Measurements from ENCODE around the gene DHX30. TPM values are rescaled to one million over a fixed set of nuclear protein-coding genes. Genes with fewer than 3 reads are reported as not detected.
"Not testable (repeated sequence)": the region's sequence is repeated elsewhere in the genome, so short reads cannot be mapped to it uniquely, and the experiment has no call there.

Gene DHX30
- total RNA-seq, 1 donor from 2014 or later: 25.8 TPM

DNA sequence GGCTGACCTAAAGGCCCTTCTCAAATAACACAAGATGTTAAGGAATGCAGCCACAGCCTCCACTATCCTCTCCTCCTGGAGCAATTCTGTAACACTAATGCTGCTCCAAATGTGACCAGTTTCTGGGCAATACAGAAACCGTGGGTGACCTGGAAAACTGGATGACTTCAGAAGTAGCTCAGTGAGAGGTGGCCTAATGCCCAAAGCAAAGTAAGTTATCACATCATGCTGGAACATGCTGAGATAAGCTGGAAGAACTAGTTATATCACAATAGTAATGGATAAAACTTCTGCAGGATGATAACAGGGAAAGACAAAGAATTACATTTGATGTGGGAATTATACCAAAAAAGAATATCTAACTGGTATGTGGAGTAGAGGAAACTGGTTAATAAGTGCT is 72.0 kb downstream of the DHX30 start:
- Histone ChIP-seq H3K4me3 (no peak overlapping the region), H3K27me3 (no peaks in the 10 kb centered on the region), H3K4me1 (no peaks in the 10 kb centered on the region), H3K36me3 (peaks cover 42 to 58% of the 10 kb centered on the region in 2 donors), H3K27ac (no peak overlapping the region), H3K9me3 (no peaks in the 10 kb centered on the region)
- DNase-seq (ENCODE audit: low spot score in 2 of 2): no peak
- intact Hi-C loops (cut with DNase I): no loop called here
- no peak for TF ChIP-seq CTCF (IDR thresholded peaks at IDR 0.05)

DNA sequence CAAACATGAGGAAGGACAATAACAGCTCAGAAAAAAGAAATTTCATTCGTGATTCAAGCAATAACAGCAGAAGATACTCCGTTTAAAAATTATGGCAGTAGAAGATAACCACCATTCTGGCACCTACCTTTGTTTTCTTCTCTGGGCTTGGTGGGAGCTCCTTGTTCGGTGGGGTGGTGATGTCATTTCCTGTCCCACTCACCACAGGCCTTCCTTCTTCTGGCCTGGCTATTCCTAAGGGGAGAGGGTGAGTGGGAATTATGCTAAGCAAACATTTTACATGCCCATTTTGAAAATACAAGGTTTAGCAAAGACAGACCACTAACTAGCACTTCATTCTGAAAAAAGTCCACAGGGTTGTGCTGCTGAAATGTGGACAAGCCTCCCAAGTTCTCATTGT is 74.4 kb downstream of the DHX30 start:
- Histone ChIP-seq H3K4me3 (no peak overlapping the region), H3K9me3 (no peaks in the 10 kb centered on the region), H3K27ac (peak overlapping the region; percentile 22 to 48), H3K36me3 (peaks cover 20 to 34% of the 10 kb centered on the region in 2 donors), H3K27me3 (no peaks in the 10 kb centered on the region), H3K4me1 (no peaks in the 10 kb centered on the region)
- no peak for DNase-seq (ENCODE audit: low spot score in 2 of 2)
- intact Hi-C loops (cut with DNase I): no loop called here
- no peak for TF ChIP-seq CTCF (IDR thresholded peaks at IDR 0.05)

GRCh38 chr3:47877719-47878118 is 74.8 kb downstream of the DHX30 start:
- DNase-seq (ENCODE audit: low spot score in 2 of 2): no peak
- no peak overlapping the region for H3K4me3 ChIP-seq
- H3K36me3 ChIP-seq: peaks cover 17 to 30% of the 10 kb centered on the region in 2 donors
- no peaks in the 10 kb centered on the region for H3K27me3 ChIP-seq
- intact Hi-C loops (cut with DNase I): no loop called here
- no peak for TF ChIP-seq CTCF (IDR thresholded peaks at IDR 0.05)
- H3K4me1 ChIP-seq: no peaks in the 10 kb centered on the region
- peak overlapping the region; percentile 22 to 48 for H3K27ac ChIP-seq
- H3K9me3 ChIP-seq: no peaks in the 10 kb centered on the region

GRCh38 chr3:47882338-47882737 is 79.4 kb downstream of the DHX30 start:
- no peak for DNase-seq (ENCODE audit: low spot score in 2 of 2)
- Histone ChIP-seq H3K4me3 (no peak overlapping the region), H3K4me1 (no peaks in the 10 kb centered on the region), H3K9me3 (no peaks in the 10 kb centered on the region), H3K27me3 (no peaks in the 10 kb centered on the region), H3K27ac (no peak overlapping the region), H3K36me3 (peaks cover 2 to 18% of the 10 kb centered on the region in 2 donors)
- intact Hi-C loops (cut with DNase I): no loop called here
- no peak for TF ChIP-seq CTCF (IDR thresholded peaks at IDR 0.05)

GRCh38 chr3:47884603-47885002 is 81.7 kb downstream of the DHX30 start:
- intact Hi-C loops (cut with DNase I): no loop called here
- Histone ChIP-seq H3K27ac (no peak overlapping the region), H3K27me3 (no peaks in the 10 kb centered on the region), H3K36me3 (peaks cover 2 to 18% of the 10 kb centered on the region in 2 donors), H3K9me3 (no peaks in the 10 kb centered on the region), H3K4me1 (no peaks in the 10 kb centered on the region), H3K4me3 (no peak overlapping the region)
- DNase-seq (ENCODE audit: low spot score in 2 of 2): no peak
- no peak for TF ChIP-seq CTCF (IDR thresholded peaks at IDR 0.05)

DNA sequence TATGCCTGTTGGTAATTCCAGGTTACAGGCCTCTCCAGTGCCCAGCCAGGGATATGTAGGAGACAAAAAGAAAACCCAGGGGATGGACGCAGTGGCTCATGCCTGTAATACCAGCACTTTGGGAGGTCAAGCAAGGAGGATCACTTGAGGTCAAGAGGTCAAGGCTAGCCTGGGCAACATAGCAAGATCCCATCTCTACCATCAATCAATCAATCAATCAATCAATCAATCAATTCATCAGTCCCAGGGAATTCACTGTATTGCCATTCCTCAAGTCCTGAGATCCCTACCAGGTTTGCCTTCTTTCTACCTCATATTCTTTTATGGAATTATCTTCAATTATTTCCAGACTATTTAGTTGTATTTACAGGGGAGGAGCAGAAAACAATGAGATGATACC is 82.2 kb downstream of the DHX30 start:
- peaks cover 2 to 18% of the 10 kb centered on the region in 2 donors for H3K36me3 ChIP-seq
- no peaks in the 10 kb centered on the region for H3K4me1 ChIP-seq
- TF ChIP-seq CTCF (IDR thresholded peaks at IDR 0.05): no peak
- no peak for DNase-seq (ENCODE audit: low spot score in 2 of 2)
- no peak overlapping the region for H3K27ac ChIP-seq
- H3K4me3 ChIP-seq: no peak overlapping the region
- intact Hi-C loops (cut with DNase I): no loop called here
- H3K9me3 ChIP-seq: no peaks in the 10 kb centered on the region
- no peaks in the 10 kb centered on the region for H3K27me3 ChIP-seq

- Histone ChIP-seq H3K4me1 (peaks cover 4 to 15% of the 10 kb centered on the region in 2 donors), H3K36me3 (peaks cover 9 to 25% of the 10 kb centered on the region in 2 donors)
- H3K27me3 ChIP-seq; H3K9me3 ChIP-seq; DNase-seq (ENCODE audit: low spot score in 2 of 2); H3K27ac ChIP-seq; H3K4me3 ChIP-seq; intact Hi-C loops (cut with DNase I): not testable (repeated sequence)
Measured at GRCh38 chr3:47887991-47888390, 85.1 kb downstream of the DHX30 start.

All from ascending aorta (tissue), 2 donors.